H9 (cell line): Measurements from ENCODE around the gene IGF2R. TPM values are rescaled to one million over a fixed set of nuclear protein-coding genes. Genes with fewer than 3 reads are reported as not detected.

ENCODE experiments used
- DNase-seq: peaks from one replicate; pipeline ENCODE4 v3.0.0-alpha.2; 2017
- H2AFZ ChIP-seq: one replicate; pipeline ENCODE4 v1.6.1; 2013; ENCODE audit warnings: mild to moderate bottlenecking, low read length, control low read depth, moderate library complexity
- H2AK5ac ChIP-seq: 2 replicates; pipeline ENCODE4 v1.6.1; 2013; ENCODE audit warnings: low read length, control low read depth, mixed read lengths; ENCODE audit not compliant: insufficient read length
- H2BK120ac ChIP-seq: one replicate; pipeline ENCODE4 v1.6.1; 2013; ENCODE audit warnings: low read depth, mild to moderate bottlenecking, low read length, control low read depth, inconsistent platforms; ENCODE audit not compliant: poor library complexity, severe bottlenecking
- H2BK12ac ChIP-seq: 2 replicates; pipeline ENCODE4 v1.6.1; 2013; ENCODE audit warnings: low read length, control low read depth, mixed read lengths, low read depth; ENCODE audit not compliant: insufficient read length
- H2BK15ac ChIP-seq: 2 replicates; pipeline ENCODE4 v1.6.1; 2013; ENCODE audit warnings: low read depth, low read length, control low read depth
- H2BK20ac ChIP-seq: one replicate; pipeline ENCODE4 v1.6.1; 2013; ENCODE audit warnings: low read depth, mild to moderate bottlenecking, low read length, control low read depth, inconsistent platforms; ENCODE audit not compliant: poor library complexity, severe bottlenecking
- H2BK5ac ChIP-seq: 2 replicates; pipeline ENCODE4 v1.6.1; 2013; ENCODE audit warnings: low read length, control low read depth, mixed read lengths; ENCODE audit not compliant: insufficient read length
- H3K14ac ChIP-seq: 2 replicates; pipeline ENCODE4 v1.6.1; 2013; ENCODE audit warnings: low read length, control low read depth; ENCODE audit not compliant: insufficient read depth
- H3K18ac ChIP-seq: 2 replicates; pipeline ENCODE4 v1.6.1; 2013; ENCODE audit warnings: low read depth, mild to moderate bottlenecking, mixed read lengths, low read length, control low read depth; ENCODE audit not compliant: insufficient read length
- H3K23ac ChIP-seq: 2 replicates; pipeline ENCODE4 v1.6.1; 2013; ENCODE audit warnings: low read length, control low read depth, mixed read lengths, low read depth; ENCODE audit not compliant: insufficient read length
- H3K23me2 ChIP-seq: 2 replicates; pipeline ENCODE4 v1.6.1; 2013; ENCODE audit warnings: low read depth, mild to moderate bottlenecking, mixed read lengths, low read length, control low read depth; ENCODE audit not compliant: insufficient read length, poor library complexity, severe bottlenecking
- H3K27ac ChIP-seq: 2 replicates; pipeline ENCODE4 v1.5.1; 2013; ENCODE audit warnings: low read length, control low read depth, mixed read lengths, low read depth; ENCODE audit not compliant: insufficient read length
- H3K27me3 ChIP-seq: 2 replicates; pipeline ENCODE4 v1.6.1; 2013; ENCODE audit warnings: low read length, control low read depth, inconsistent platforms; ENCODE audit not compliant: insufficient read depth
- H3K4ac ChIP-seq: 2 replicates; pipeline ENCODE4 v1.6.1; 2013; ENCODE audit warnings: low read depth, mild to moderate bottlenecking, control low read depth, inconsistent platforms, low read length, moderate library complexity
- H3K4me1 ChIP-seq: 2 replicates; pipeline ENCODE4 v1.6.1; 2013; ENCODE audit warnings: low read length, control low read depth, inconsistent platforms; ENCODE audit not compliant: insufficient read depth
- H3K4me2 ChIP-seq: 2 replicates; pipeline ENCODE4 v1.6.1; 2013; ENCODE audit warnings: low read length, control low read depth, mixed read lengths; ENCODE audit not compliant: insufficient read length, insufficient read depth
- H3K56ac ChIP-seq: 2 replicates; pipeline ENCODE4 v1.6.1; 2013; ENCODE audit warnings: low read depth, mild to moderate bottlenecking, mixed read lengths, low read length, control low read depth; ENCODE audit not compliant: insufficient read length
- H3K79me1 ChIP-seq: 2 replicates; pipeline ENCODE4 v1.6.1; 2013; ENCODE audit warnings: low read depth, mild to moderate bottlenecking, moderate library complexity, low read length, control low read depth, inconsistent platforms; ENCODE audit not compliant: insufficient read depth, poor library complexity, severe bottlenecking
- H3K79me2 ChIP-seq: 2 replicates; pipeline ENCODE4 v1.6.1; 2013; ENCODE audit warnings: low read length, control low read depth, inconsistent platforms; ENCODE audit not compliant: insufficient read depth
- H3K9ac ChIP-seq: 2 replicates; pipeline ENCODE4 v1.6.1; 2013; ENCODE audit warnings: low read length, control low read depth, mixed read lengths; ENCODE audit not compliant: insufficient read length; ENCODE audit errors: extremely low read depth
- H3K9me3 ChIP-seq: one replicate; pipeline ENCODE4 v1.6.1; 2013; ENCODE audit warnings: low read depth, low read length, inconsistent platforms; ENCODE audit not compliant: control insufficient read depth
- H3T11ph ChIP-seq: one replicate; pipeline ENCODE4 v1.6.1; 2013; ENCODE audit warnings: mild to moderate bottlenecking, low read length, control low read depth, inconsistent platforms
- H4K20me1 ChIP-seq: one replicate; pipeline ENCODE4 v1.6.1; 2013; ENCODE audit not compliant: control insufficient read depth, insufficient read length, insufficient read depth
- H4K5ac ChIP-seq: 2 replicates; pipeline ENCODE4 v1.6.1; 2013; ENCODE audit warnings: low read depth, mild to moderate bottlenecking, mixed read lengths, low read length, control low read depth; ENCODE audit not compliant: insufficient read length
- H4K8ac ChIP-seq: replicated peaks from 2 replicates; pipeline ENCODE4 v1.6.1; 2013; ENCODE audit warnings: low read length, control low read depth, mixed read lengths, low read depth; ENCODE audit not compliant: insufficient read length
- H4K91ac ChIP-seq: 2 replicates; pipeline ENCODE4 v1.6.1; 2013; ENCODE audit warnings: low read depth, mild to moderate bottlenecking, moderate library complexity, mixed read lengths, low read length, control low read depth; ENCODE audit not compliant: insufficient read length
- H3K27ac Mint-ChIP-seq, 3 experiments: 2 replicates in 2 of 3; 3 replicates in 1 of 3; pipeline ENCODE4 v1.8.0; 2020 to 2021; ENCODE audit warnings: mixed read lengths in 3 of 3, mild to moderate bottlenecking in 1 of 3, moderate library complexity in 1 of 3
- H3K27me3 Mint-ChIP-seq: 2 replicates; pipeline ENCODE4 v1.8.0; 2021; ENCODE audit warnings: low read depth, mild to moderate bottlenecking, moderate library complexity, mixed read lengths
- H3K36me3 Mint-ChIP-seq, 3 experiments: 2 replicates in 2 of 3; 3 replicates in 1 of 3; pipeline ENCODE4 v1.8.0; 2020 to 2021; ENCODE audit warnings: low read depth in 3 of 3, mixed read lengths in 3 of 3; ENCODE audit not compliant: insufficient read depth in 1 of 3
- H3K4me1 Mint-ChIP-seq, 2 experiments: 2 replicates each; pipeline ENCODE4 v1.8.0; 2020; ENCODE audit warnings: mixed read lengths in 2 of 2
- H3K4me3 Mint-ChIP-seq, 2 experiments: 2 replicates in 1 of 2; 3 replicates in 1 of 2; pipeline ENCODE4 v1.8.0; 2020 to 2021; ENCODE audit warnings: mild to moderate bottlenecking in 2 of 2, mixed read lengths in 2 of 2, moderate library complexity in 1 of 2
- H3K9me3 Mint-ChIP-seq, 2 experiments: 2 replicates in 1 of 2; 3 replicates in 1 of 2; pipeline ENCODE4 v1.8.0; 2020; ENCODE audit warnings: mild to moderate bottlenecking in 2 of 2, mixed read lengths in 2 of 2, moderate library complexity in 1 of 2
- CTCF ChIP-seq: fragments of 200-600 bp; sonication (generic); conservative IDR thresholded peaks from 3 replicates; pipeline ENCODE4 v1.8.0; 2021; ENCODE audit warnings: antibody characterized with exemption, mild to moderate bottlenecking
- WGBS: extraction: QIAGEN DNeasy Blood & Tissue Kit; methylation state at CpG from one replicate; pipeline ENCODE4 v1.1.7; 2013; ENCODE audit warnings: missing lambda C conversion rate, low lambda C conversion rate, mixed read lengths; ENCODE audit not compliant: insufficient read length; ENCODE audit errors: extremely low coverage; 5-methylcytosine and 5-hydroxymethylcytosine counted together
- total RNA-seq: library from RNA; stranded (reverse); gene quantifications from 2 replicates; pipeline ENCODE4 v1.2.1, GENCODE V29; 2021

IGF2R gene
- total RNA-seq, 1 experiment from 2014 or later, result 66.7 TPM

DNA sequence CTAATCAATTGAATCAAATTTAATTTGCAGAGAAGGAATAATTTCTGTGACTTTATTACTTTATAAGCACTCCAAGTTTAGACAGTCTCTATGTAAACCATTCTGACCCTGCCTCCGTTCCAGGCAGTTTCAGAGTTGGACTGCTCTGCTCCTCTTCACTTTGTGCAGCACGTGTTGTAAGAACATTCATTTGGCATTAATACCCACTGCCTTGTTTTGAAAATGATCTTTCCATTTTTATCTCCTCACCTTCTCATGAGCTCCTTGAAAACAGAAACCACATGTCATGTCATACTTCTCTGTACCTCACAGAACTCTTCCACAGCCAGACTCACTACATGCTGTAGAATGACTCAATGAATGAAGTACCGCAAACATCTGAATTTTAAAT, 178.3 kb downstream of the IGF2R start:
- Histone ChIP-seq H3K14ac (no peak overlapping the region), H3T11ph (no peak overlapping the region), H3K79me2 (no peaks in the 10 kb centered on the region), H3K9ac (no peak overlapping the region), H3K79me1 (no peaks in the 10 kb centered on the region), H3K4ac (no peak overlapping the region), H3K27ac (no peak overlapping the region), H4K91ac (no peak overlapping the region), H2BK120ac (no peak overlapping the region), H2BK5ac (no peak overlapping the region), H3K4me1 (no peaks in the 10 kb centered on the region), H3K56ac (no peak overlapping the region), H4K8ac (no peak overlapping the region), H4K5ac (no peak overlapping the region), H2AFZ (no peak overlapping the region), H2BK12ac (no peak overlapping the region), H3K18ac (no peak overlapping the region), H2BK15ac (no peak overlapping the region), H3K9me3 (no peaks in the 10 kb centered on the region), H3K27me3 (no peaks in the 10 kb centered on the region), H3K23me2 (no peaks in the 10 kb centered on the region), H3K23ac (no peak overlapping the region), H2AK5ac (no peak overlapping the region), H2BK20ac (no peak overlapping the region), H4K20me1 (no peaks in the 10 kb centered on the region), H3K4me2 (no peak overlapping the region)
- Mint-ChIP-seq H3K27me3 (peaks cover 2% of the 10 kb centered on the region; the same call in 1 of the 2 replicates), H3K9me3 (peaks cover 0 to 5% of the 10 kb centered on the region in 2 experiments; a peak in 2 of 5 replicates), H3K27ac (no peak overlapping the region), H3K4me3 (no peak overlapping the region), H3K4me1 (no peaks in the 10 kb centered on the region), H3K36me3 (0 out of 7 replicates have a peak, but pooled peaks cover 0 to 2% (median 0%) of the 10 kb centered on the region in 3 experiments)
- DNase-seq, result no peak
- no CpG with 5 or more reads among the region's 3 CpGs for WGBS
- TF ChIP-seq CTCF, result no peak
